NCI-H2227 treated with DMSO at 0.1 percent for 48 hours (cell line): ENCODE measurements around the gene HEATR1.
"Not testable (repeated sequence)": the region's sequence is repeated elsewhere in the genome, so short reads cannot be mapped to it uniquely, and the experiment has no call there.

Source experiments
- DNase-seq: peaks from one replicate; lab custom pipeline; 2025; lab: John Stamatoyannopoulos, UW

Gene HEATR1

DNA sequence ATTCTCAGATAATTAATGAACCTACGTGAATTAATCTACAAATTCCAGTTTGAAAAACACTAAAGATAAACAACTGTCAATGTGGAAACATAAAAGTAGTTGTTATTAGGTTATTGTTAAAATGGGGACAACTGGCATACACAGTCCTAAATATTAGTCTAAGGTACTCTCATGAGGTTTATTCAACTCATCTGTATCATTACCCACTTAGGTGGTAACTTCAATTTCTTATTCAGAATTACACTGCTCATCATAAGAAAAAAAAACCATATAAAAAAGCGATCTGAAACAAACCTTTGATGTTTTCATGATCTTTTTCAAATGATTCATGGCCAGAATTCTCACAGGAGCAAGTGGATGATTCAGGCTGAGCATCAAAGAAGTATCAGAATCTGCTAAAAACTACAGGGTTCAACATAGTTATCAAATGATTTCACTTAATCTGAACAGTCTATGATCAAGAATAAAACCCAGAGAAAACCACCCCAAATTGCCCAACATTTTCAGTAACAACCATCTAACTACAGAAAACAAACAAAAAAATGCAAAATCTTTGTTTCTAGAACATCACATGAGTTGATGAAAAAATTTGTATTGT lies 13.7 kb downstream of the HEATR1 start:
- DNase-seq: no peak

- no peak for DNase-seq
These were observed 14.8 kb downstream of the HEATR1 start for GRCh38 chr1:236589531-236589930.

- DNase-seq: no peak
These were observed 22.8 kb downstream of the HEATR1 start for GRCh38 chr1:236581528-236581927.

DNA sequence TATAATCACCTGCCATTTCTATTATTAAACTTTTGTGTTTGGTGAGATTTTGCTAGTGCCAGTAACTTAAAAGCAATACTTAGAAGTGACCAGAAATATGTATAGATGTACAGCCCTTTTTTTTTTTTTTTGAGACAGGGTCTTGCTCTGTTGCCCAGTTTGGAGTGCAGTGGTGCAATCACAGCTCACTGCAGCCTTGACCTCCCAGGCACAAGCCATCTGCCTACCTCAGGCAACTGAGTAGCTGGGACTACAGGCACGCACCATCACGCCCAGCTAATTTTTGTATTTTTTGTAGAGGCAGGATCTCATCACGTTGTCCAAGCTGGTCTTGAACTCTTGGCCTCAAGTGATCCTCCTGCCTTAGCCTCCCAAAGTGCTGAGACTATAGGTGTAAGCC lies 23.9 kb downstream of the HEATR1 start:
- DNase-seq: not testable (repeated sequence)

GRCh38 chr1:236578661-236579060 lies 25.7 kb downstream of the HEATR1 start:
- DNase-seq: no peak

GRCh38 chr1:236577041-236577440 lies 27.3 kb downstream of the HEATR1 start:
- not testable (repeated sequence) for DNase-seq

DNA sequence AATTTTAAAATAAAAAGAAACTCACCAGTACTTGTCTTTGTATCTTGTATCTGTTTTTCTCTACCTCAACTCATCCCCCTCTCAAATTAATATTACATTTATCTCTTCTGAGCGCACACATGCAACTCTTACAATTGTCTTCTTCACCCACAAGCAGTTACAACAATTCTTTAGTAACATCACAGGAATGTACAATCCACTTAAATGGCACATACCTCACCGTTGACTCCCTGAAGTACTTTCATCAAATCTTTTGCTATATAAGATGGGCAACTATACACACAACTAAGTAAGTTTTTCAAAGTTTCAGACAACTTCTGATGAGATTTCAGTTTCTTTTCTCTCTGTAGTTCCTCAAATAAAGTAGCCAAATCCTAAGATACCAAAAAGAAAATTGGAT lies 28.3 kb downstream of the HEATR1 start:
- DNase-seq: no peak

- DNase-seq: no peak
These were observed 28.8 kb downstream of the HEATR1 start for GRCh38 chr1:236575523-236575922.

DNA sequence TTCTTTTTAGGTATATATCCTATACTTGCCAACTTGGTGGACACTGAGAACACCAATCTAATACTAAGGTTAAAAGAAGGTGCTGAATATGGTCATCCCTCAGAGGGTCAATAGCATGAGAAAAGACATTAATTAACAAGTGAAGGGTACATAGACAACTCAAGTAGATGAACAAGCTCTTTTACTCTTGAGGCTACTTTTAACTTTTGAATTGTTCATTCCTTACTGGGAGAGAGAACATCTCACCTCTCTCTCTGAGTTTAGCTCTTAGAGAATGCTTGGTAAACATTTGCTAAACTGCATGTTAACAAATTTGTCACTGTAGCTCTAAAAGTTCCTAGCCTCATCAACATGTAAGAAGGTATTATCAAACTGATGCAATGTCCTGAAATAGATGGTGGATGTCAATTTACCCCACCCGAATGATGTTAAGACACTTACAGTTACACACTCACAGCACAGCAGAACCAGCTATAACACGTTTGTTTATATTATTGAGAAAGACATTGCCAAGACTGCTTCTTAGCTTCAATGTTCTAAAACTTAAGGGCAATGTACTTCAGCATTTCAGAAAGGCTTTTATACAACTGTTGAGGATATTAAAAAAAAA lies 35.9 kb downstream of the HEATR1 start:
- DNase-seq: no peak

- no peak for DNase-seq
These were observed 38.8 kb downstream of the HEATR1 start for GRCh38 chr1:236565530-236565929.

GRCh38 chr1:236561976-236562375 lies 42.3 kb downstream of the HEATR1 start:
- DNase-seq: no peak

- no peak for DNase-seq
These were observed 44.0 kb downstream of the HEATR1 start for GRCh38 chr1:236560213-236560771.

DNA sequence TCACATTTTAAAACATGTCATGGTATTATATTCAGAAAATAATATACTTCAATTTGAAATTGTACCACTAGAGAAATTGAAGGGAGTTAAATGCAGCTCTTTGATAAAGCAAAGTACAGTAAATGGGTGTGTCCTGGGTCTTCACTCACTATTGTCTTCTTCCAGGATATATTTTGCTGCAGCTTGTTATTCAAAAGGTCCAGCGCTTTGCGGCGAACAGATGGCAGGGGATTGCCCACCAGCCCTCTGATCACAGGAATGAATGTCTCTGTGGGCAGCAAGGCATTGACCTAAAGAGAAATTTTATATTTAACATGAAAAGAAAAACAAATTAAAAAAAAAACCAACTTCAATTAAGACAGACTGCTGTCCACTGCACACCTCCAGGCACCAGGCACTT lies 45.5 kb downstream of the HEATR1 start:
- peak; percentile 55 for DNase-seq

DNA sequence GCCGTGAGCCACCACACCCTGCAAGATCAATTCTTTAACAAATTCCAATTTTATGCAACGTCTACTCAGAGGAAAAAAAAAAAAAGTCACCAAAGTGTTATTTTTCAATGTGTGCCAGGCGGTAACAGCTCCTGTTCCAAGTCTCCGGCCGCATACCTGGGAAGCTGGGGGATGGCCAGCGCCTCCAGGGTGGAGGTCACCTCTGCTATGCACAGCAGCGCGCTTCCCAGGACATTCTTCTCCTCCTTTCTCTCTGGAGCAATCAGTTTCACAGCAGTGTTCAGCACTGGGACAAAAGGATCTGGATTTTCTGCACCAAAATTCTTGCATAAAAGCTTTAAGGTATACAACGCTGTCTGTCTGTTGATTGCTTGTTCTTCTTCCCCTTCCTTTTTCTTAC lies 46.2 kb downstream of the HEATR1 start:
- no peak for DNase-seq

DNA sequence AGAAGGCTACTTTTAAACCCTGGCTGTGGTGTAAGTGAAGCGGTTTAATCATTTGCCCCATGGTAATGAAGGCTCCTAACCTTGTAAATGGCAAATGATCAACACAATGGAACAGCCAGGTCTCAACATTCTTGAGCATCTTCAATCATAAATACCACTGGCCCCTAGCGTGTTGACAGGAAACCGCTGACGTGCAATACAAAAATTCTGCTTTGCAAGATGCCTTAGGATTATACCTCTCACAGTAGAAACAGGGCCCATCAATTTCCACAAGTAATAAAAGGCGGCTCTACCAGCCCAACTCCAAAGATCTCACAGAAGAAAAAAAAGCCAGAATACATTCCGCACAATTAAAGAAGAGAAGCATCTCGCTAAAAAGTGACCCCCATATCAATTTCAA lies 47.7 kb downstream of the HEATR1 start:
- DNase-seq: no peak

DNA sequence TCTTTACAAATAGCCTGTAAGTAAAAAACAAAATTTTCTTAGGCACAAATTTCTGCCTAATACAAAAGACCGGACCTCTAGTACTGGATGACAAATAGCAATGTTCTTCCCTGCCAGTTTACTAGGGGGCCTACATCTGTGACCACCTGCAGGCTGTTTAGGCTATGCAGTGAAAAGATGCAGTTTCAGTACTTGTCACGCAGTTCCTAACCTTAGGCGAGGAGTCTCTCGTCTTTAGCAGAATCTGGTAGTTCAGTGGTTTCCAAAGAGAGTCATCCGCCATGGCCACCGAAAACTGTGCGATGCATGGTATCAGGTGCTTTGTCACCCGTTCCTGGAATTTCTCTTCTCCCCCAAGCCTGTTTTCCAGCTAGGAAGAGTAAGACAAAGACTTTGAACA lies 50.9 kb downstream of the HEATR1 start:
- no peak for DNase-seq

GRCh38 chr1:236552901-236553300 lies 51.4 kb downstream of the HEATR1 start:
- no peak for DNase-seq

DNA sequence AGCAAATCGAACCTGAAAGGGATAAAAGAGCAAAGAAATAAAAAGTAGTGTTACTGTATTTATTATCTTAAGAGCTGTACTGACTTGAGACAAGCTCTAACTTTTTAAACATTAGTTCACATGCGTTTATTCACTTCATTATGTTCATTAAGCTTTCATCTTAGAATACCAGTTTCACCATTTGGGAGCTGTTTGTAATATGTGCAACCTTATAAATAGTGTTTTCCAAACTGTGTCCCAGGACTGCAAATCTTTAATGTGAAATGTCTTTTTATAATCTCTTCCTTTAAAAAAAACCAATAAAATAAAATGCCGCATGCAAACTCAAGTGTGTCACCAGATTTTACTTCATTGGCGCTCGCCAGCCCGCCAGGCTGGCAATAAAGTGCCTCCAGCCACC lies 52.2 kb downstream of the HEATR1 start:
- DNase-seq: no peak

GRCh38 chr1:236550961-236551851 lies 53.1 kb downstream of the HEATR1 start:
- no peak for DNase-seq

DNA sequence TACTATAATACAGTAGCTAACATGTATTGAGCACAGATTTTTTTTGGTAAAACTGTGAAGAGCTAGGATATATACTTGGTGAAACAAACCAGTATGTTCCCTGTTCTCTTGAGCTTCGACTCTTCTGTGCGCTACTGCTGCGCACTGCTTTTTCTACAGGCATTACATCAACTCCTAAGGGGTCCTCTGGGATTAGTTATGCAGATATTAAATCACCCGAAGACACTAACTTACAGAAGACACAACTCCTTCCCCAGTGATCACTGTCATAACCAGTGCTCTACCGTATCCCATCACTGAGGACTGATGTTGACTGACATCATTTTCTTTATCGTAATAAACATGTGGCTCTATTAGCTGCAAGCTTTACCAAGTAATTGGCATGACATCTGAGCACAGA lies 55.9 kb downstream of the HEATR1 start:
- no peak for DNase-seq

- DNase-seq: no peak
These were observed 58.6 kb downstream of the HEATR1 start for GRCh38 chr1:236545621-236546169.

GRCh38 chr1:236543065-236543669 lies 61.1 kb downstream of the HEATR1 start:
- no peak for DNase-seq
